Stimulated activated CD4-positive, alpha-beta T cell treated with anti-CD3 and anti-CD28 coated beads, TNF-alpha, amount 100 ng/mL, for 24 hours (primary cell): ENCODE data around the gene CMIP.
"Not testable (repeated sequence)": the region's sequence is repeated elsewhere in the genome, so short reads cannot be mapped to it uniquely, and the experiment has no call there.

Source experiments
- DNase-seq, 3 experiments: peaks; one replicate each; pipeline ENCODE4 v3.0.0-alpha.2; 2020; ENCODE audit warnings: low read depth in 3 of 3

The CMIP gene

DNA sequence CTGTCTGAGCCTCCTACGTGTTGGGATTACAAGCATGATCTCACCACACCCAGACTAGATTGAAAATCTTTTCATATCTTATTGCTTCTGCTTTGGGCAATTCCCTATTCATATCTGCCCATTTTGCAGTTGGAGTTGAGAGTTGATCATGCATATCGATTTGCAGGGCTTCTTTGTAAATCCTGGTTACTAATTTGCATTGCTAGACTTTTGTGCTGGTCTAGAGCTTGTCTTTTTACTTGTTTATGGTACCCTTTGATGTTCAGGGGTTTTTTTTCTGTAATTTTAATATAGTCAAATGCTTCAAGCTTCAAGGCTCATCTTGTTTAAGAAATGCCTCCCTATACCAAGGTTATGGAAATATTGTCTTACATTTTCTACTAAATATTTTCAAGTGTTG, 23.5 kb upstream of the CMIP start:
- DNase-seq = no peak

DNA sequence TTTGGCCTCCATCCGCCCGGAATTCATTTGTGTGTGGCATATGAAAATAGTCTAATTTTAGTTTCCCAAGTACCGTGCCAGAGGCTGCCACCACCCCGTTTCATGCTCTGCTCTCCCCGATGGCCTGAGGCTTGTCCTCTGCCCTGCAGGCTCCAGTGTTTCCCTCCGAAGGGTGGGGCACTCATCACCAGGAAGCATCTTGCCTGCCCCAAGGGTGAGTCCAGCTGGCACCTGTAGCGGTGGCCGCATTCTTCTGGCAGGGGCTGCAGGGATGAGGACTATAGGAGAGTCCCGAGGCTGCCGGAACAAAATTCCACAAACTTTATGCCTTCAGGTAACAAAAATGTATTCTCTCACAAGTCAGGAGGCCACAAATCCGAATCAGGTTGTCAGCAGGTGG, 23.1 kb upstream of the CMIP start:
- no peak for DNase-seq

DNA sequence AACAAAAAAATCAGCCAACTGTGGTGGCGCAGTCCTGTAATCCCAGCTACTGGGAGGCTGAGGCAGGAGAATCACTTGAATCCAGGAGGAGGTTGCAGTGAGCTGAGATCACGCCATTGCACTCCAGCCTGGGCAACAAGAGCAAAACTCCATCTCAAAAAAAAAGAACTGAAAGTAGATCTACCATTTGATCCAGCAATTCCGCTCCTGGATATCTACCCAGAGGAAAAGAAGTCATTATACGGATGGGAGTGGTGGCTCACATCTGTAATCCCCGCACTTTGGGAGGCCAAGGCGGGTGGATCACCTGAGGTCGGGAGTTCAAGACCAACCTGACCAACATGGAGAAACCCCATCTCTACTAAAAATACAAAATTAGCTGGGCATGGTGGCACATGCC, 22.5 kb upstream of the CMIP start:
- not testable (repeated sequence) for DNase-seq

DNA sequence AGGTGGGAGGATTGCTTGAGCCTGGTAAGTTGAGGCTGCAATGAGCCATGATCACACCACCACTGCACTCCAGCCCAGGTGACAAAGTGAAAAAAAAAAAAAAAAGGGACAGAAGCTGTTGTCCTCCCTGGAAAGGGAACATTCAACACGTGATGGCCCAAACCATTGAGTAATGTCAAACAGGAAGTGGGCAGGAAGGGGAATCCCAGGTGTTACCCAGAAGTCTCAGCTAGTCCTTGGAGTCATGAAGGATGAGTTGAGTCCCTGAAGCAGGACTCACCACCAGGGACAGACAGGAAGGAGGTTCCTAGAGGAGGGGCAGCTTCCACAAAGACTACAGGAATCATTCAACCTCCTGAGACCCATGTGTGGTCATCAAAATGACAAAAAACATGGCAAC, 19.8 kb upstream of the CMIP start:
- no peak for DNase-seq

DNA sequence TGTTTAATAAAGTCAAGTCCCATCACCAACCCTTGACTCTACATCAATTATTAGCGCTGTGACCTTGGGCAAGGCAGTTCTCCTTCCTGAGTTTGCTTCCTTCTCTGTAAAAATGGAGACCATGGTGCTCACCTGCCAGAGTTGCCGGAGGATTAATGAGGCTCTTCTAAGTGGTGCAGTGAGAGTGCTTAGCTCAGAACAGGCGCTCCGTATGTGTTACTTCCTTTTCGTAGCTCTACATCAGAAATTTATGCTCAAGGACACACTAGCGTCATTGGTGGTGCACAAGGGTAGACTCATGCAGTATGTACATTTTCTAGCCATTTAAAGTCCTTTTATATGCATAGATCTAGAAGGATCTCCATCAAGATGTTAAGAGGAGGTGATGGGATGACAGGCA, 17.4 kb upstream of the CMIP start:
- no peak for DNase-seq

DNA sequence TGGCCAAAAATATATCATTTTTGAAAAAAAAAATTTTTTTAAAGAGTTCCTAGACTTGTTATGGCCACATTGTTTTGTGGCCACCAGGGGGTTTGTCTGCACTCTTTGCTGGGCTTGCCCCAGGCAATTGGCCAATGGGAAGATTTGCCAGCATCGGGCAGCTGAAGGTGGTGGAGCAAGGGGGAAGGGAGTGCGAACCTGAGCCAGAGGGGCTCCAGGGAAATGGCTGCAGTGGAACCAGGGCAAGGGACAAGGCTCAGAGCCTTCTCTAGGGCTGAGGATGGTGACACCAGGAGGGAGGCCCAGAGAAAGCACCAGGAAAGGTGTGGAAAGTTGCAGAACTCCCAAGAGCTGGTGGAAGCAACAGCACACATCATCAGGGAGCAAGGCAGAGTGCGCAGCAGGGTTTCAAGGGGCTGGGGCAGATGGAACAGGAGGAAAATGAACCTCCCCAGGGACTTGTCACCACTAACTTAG, 15.5 kb upstream of the CMIP start:
- DNase-seq = no peak

DNA sequence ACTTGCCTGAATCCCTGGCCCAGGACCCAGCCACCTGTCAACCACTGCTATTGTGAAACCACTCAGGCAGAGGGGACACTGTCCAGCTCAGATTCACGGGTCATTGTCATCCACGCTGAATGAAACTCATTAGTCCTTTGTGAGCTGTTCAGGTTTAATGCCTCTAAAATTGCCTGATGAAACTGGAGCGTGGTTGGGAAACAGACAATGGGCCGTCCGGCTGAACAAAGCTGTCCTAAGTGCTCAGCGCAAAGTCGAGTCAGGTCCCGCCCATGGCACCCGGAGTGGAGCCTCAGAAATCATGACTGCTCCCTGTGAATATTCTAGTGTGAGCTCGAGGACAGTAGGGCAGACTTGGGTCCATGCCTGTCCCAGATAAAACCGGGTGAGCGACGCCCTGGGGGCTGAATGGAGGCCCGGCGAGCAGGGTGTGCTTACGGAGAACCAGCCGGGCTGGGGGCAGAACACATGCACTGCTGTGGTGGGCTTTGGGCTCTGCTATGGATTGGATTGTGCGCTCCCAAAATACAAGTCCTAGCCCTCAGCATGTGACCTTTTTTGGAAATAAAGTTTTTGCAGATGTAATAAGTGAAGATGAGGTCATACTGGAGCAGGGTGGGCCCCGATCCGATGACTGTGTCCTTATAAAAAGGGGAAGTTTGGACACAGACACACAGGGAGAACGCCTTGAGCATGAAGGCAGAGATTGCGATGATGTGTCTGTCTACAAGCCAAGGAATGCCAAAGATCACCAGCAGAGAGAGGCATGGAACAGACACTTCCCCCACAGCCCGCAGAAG, 12.9 kb upstream of the CMIP start:
- DNase-seq = no peak

DNA sequence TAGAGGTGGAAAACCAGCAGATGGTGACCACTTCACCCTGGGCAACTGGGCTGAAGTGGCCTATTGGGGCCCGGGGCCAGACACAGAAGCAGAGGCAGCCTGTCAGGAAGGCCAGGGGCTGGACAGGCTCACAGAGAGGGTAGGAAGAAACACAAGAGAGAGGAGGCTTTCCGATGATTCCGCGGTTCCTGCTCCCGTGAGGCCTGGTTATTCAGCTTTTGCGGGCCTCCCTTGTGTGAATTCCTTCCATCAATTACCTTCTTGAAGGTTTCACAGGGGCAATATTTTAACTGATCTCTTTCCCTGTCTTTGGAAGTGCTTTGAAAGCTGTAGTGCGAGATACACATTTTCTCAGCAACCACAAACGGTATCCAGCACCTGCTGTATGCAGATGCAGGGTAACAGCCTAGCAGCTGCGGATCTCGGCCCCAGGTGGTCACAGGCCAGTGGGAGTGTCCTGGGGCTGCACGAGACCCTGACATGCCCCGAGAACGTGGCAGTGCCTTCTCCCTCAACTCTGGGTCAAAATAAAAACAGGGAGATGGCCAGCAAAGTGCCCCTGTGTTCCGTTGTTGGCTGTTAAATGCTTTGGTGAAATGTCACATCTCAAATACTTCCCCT, 11.6 kb upstream of the CMIP start:
- no peak for DNase-seq

DNA sequence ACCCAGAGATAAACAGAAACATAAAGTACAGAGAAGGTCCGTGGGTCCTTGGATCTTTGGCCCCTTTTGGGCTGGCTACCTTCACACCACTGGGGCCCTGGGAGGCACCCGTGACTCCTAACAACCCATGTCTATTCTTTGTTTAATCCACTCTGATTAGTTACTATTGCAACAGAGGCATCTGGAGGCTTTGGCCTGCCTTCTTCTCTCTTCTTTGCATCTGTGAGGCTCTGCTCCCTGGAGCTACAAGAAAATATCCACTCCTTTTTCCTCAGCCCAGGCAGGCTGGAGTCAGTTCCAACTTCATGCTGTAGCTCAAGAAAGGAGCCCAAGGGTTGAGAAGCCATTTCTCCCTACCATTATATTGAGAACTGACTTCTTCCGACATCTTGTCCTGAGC, 9.5 kb upstream of the CMIP start:
- no peak for DNase-seq

DNA sequence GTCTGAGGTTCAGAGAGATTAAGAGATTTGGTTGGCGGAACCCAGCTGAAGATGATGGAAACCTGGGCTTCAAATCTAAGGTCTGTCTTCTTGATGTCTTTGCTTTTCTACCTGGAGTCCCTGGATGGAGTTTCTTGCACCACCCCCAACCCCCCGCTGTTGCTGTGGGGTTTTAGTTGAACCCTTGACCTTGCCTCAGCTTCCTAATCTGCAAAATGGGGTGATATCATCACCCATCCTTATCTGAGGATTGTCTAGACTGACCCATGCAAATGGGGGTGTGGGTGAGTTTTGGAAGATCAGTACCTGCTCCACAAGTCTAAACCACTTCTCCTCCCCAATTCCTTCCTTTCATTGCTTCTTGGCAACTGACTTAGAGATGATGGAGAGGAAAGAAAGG, 9.0 kb upstream of the CMIP start:
- no peak for DNase-seq

DNA sequence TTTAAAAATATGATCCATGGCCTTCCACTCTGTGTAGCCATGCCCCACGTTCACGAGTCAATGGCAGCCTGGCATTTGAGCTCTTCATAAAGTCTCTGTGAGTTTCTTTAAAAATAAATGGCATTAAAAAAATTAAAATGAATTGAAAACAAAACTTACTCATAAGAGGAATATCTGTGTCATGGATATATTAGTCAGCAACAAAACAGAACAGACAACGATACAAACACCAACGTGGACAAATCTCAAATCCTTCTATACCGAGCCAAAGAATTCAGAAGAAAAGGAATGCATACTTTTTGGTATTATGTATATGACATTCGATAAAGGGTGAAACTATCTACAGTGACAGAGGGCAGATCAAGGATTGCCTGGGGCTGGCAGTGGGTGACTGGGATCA, 8.2 kb upstream of the CMIP start:
- DNase-seq = no peak

DNA sequence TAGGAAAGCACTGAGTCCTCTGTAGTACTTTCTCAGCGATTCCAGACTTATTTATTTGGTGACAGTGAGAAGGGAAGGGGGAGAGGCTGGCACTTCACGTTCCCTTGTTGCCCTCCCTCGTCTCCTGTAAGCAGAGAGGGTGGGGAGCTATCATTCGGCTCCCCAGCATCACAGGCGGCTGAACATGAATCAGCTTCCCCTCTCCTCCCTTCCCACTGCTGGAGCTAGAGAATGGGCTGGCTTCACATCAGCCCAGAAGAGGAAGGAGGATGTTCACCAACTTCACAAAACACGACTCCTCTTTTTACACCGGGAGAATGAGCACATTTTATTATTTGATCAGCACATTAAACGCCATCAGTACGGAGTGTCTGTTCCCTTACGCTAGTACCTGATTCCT, 6.7 kb upstream of the CMIP start:
- DNase-seq = no peak

DNA sequence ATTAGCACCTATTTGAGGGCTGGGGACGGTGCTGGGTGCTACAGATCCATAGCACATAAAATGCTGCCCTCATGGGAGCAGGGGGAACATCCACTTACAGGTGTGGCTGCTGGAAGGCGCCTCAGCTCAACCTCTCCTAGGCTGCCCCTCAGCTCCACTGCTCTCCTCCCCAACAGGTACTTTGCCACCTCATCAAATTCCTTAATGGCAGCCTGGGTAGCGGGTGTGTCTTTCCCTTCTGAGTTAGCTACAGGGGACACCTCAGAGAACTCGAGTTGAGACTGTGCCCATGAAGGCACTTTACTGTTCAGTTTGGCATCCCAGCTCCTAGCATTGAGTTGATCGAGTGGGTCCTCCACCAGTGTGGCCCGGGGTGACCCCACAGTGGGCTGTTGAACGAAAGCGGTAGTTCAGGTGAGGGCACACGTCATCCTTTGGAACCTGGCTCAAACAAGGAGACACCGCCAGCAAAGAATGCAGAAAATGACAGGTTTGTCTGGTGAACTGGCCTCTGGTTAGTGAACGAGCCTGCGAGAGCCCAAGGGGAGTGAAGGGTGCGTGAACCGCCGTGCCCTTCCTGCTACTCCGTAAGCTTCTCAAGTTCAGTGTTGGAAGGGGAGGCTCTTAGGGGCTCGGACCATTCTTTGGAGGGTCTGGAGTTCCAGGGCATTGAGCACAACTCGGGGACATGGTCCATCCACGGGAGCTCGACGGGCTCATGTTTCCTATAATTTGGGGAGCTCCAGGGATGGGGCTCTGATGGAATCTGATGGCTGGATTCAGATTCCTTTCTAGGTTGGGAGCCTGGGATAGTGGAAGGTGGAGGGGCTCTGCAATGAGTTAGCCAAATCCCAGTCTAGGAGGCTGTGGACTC, 3.5 kb upstream of the CMIP start:
- DNase-seq = no peak

DNA sequence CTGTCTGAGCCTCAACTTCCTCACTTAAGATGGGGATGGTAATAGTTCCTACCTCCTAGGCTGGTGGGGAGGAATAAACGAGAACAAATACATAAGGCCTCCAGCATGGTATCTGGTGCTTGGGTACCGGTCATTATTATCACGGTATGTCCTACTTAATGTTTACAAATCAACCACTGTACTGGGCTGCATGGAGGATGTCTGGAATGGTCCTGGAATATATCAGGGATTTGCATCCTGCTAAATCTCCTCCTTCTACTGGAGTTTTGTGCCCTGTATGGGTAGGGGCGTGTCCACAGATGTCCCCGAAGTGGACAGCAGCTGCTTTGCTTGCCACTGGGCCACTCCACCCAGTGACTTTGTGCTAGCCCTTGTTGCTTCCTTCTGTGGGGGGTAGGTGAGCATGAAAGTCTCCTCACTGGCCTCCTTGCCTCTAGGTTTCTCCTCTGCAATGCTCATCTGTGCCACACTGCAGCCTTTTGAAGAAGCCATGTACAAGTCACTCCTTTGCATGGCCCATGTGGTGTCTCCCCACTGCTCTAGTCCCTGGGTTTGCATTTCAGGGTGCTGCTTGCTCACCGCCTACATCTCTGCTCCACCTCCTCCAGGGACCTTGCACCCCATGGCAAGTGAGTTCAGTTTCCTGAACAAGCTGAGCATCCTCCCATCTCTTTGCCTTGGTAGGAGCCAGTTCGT, 2.2 kb upstream of the CMIP start:
- no peak for DNase-seq

DNA sequence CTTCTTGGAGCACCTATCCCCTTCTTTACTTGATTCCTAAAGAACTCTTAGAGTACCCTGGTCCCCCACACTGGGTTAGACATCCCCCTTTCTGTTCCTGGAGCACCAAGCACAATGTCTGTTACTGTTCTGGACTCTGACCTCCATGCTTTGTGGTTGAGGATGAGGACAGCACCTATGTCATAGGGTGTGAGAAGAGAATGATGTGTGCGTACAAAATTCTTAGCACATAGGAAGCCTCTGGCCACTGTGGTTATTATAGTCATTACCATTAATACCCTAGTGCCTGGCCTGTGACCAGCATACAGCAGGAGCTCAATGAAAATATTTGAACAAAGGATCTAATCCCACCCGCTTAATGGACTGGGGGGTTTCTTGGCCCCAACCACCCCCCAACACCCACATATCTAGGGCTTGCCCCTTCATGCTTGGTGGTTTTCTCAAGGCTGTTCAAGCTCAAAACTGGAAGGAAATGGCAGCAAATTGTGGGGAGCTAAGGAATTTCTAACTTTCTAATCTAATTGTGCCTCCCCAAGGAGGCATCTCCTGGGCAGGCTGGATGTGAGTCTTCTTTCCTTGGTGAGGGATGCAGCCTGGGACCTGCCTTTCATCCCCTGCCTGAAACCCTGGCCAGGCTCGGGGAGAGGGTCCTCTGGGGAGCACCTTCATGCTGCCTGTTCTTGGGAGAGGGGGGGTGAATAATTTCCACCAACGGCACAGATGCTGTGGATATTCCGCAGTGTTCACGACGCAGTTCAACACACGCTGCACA, 1.5 kb upstream of the CMIP start:
- no peak for DNase-seq

DNA sequence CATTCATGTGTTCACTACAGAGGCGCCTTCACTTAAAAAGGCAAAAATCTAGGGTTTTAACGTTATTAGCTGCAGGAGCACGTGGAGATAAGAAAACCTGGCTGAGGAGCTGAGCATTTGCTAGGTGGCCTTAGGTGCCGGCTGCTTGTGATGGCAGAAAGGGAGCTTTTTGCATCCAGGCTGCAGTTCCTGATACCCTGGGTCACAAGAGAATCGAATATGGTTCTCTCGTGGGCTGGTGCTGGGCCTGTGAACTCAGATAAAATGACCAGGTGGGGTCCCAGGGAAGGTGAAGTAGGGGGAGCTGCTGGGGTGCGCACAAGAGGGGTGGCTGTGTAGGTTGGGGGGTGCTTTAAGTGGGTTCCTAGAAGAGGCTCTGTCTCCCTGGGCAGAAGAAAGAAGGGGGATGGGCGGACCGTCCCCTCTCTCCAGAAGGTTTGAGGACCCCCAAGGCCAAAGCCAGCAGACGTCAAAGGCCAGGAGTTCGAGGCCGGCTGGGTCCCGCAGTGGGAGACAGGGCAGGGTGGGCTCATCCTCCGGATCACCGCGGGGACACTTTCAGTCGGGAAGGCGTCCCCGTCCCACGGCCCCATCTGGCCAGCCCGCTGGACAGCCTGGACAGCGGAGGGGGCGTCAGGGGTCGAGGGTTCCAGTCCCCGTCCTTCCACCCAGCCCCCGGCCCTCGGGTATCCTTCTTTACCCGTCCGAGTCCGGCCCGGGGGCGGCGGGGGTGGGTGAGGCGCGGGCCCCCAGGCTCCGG, 740 bp upstream of the CMIP start:
- no peak for DNase-seq

DNA sequence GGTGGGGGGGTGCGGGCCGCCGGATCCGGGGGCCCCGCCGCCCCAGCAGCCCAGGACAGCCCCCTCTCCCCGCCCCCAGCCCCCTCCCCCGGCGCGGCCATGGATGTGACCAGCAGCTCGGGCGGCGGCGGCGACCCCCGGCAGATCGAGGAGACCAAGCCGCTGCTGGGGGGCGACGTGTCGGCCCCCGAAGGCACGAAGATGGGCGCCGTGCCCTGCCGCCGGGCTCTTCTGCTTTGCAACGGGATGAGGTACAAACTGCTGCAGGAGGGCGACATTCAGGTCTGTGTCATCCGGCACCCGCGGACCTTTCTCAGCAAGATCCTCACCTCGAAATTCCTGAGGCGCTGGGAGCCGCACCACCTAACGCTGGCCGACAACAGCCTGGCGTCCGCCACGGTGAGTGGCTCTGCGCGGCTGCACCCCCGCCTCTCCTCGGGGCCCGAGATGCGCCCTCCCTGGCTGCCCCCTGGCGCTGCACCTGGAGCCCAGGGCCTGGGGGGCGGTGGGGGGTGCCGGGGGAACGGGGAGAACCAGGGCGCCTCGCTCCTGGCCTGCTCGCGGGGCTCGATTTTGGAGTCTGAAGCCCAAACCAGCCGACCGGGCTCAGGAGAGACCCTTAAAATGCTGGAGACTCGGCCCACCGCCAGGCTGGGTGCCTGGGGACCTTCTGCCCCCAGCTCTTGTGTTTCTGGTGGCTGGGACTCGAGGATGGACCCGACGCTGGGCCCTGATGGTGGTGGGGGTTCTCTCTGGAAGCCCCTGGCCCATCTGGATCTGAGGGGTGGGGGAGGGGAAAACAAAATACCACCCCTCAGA, 744 bp downstream of the CMIP start:
- peak in 1 of 3 experiments; percentile 33 for DNase-seq

DNA sequence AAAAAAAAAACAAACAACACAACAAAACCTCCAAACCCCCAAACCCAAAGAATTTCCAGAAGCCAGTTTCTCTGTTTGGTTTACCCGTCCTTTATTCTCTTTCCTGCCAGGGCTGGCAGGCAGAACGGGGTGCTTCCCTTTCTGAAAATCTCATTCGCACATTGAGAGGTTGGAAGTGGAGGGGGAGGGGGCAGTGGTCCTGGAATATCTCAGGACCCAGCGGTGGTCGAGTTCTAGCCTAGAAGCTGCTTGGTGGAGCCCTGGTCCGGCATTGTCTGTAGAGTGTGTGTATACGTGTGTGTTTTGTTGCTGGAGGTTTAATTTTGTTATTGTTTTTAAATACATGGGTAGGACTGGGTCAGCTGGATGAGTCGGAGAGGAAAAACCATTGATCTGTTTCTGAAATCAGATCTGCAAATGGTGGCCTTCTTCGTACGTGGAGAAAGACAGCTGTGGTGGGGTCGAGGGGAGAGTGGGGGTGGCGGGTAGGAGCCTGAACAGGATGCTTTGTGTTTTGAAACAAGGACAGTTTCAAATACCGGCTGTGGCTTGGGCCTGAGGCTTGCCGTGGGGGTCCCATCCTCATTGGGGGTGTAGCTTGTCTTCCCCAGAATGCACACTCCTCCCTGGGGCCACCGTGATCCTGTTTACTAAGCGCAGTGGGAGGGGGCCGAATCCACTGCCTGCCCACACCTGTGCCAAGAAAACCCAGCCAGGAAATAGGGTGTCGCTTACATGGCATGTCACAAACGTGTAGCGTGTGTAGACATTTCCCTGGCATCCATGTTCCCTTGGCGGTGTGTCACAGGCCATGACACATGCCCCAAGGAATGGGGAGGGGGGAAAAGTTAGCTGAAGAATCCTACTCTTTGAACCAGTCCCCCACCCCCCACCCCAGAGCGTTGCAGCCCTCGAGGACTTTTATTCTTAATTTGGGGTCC, 1.6 kb downstream of the CMIP start:
- DNase-seq = no peak

DNA sequence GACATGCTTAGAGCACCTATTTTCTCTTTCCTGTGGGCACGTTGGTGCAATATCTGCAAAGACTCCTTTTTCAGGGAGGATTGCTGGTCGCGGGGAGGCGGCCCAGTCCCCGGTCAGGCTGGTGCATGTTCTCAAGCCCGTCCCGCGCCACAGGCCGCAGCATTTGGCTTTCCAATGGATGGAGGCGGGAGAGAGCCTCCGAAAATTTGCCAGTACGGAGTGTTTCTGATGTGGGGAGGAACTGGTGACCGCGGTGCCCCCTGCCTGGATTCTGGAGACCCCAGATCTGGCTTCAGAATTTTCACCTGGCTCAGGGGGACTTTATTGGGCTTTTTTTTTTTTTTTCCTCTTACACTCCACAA, 2.3 kb downstream of the CMIP start:
- no peak for DNase-seq
